Measurements from ENCODE around the gene GSTT4.
"Not testable (repeated sequence)": the region's sequence is repeated elsewhere in the genome, so short reads cannot be mapped to it uniquely, and the experiment has no call there.

GSTT4 gene

DNA sequence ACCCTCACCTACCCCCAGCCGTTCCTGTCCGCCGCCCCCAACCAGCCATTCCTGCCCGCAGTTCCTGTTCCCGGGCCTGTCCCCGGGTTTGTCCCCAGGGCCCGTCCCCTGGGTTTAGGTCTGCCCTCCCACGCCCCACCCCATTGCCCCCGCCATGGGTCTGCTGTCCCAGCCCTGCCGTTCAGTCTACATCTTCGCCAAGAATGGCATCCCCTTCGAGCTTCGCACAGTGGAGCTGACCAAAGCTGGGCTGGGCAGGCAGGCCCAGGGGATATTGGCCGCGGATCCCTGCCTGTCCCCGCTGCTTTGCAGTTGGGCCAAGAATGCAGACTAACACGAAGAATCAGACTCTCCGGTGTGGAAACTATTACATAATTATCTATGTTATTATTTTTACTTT lies 55.5 kb downstream of the GSTT4 start:
- DNase-seq = not testable (repeated sequence)
